ENCODE data around the gene POC1B.

The POC1B gene

DNA sequence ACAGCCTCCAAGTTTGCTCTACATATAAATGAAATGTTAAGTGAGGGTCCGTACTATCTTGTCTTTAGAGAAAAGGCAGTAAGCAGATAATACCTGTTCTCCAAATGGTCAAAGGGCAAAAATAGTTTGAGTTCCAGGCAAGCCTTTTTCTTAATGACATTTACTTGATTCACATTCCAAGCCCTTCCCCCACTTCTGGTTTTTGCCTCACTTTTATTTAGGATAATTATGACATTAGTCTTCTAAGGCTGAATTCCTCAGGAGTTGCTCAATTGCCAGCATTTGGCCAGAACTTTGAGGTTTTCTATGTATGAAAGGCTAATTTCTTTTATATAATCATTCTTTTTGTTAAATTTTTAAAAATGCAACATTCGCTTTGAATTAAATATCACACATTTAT is 111.0 kb downstream of the POC1B start:
- DNase-seq = no peak

DNA sequence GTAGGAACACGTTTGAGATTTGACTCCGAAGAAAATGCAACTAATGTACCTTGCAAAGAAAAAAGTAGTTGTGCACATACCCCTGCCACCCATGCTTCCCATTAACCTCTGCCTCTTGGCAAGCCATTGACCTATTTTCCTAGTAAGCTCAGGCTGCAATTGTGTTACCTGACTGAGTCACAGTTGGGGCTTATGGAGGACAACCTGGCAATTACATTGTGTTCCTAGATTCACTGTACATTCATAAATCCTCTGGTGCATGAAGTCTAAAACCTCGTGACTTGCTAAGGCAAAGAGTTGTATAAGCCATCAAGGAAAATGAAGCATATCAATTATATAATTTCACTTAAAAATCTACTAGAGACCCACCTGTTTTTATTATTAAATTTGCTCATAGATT is 111.5 kb downstream of the POC1B start:
- DNase-seq = no peak

DNA sequence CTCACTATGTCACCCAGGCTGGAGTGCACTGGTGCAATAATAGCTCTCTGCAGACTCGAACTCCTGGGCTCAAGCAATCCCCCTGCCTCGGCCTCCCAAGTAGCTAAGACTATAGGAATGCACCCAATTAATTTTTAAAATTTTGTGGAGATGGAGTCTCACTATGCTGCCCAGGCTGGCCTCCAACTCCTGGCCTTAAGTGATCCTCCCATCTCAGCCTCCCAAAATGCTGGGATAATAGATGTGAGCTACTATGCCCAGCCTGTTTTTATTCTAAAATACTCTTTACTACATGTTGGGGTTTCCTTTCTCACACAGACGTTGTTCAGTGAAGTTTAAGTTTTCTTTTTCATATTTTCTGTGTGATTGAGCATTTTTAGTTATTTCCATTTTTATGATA is 112.6 kb downstream of the POC1B start:
- DNase-seq = no peak

DNA sequence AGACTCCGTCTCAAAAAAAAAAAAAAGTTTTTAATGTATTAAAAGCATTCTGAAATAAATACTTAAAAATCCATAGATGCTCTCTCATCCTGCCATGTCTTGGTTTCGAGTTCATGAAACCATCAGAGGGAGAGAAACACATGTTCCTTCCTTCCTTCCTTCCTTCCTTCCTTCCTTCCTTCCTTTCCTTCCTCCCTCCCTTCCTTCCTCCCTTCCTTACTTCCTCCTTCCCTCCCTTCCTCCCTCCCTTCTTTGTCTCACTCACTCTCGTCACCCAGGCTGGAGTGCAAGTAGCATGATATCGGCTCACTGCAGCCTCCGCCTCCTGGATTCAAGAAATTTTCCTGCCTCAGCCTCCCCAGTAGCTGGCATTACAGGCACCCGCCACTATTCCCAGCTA is 113.2 kb downstream of the POC1B start:
- no peak for DNase-seq

DNA sequence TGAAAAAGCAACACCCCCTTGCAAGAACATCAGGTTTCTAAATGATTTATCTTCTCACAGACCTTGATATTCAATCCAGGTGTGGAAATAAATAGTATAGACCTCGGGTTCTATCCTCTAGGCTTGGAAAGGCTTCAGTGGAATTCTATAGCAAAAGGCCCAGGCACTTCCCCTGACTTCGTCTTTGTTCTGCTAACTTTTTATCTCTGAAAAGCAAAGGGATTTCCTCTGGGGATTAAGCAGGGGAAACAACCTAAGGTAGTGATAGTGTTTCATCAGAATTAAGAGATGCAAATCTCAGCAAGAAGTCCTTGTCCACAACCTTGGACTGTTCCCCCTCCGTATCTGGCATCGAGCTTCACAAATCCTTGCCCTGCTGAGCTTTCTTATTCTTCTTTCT is 114.0 kb downstream of the POC1B start:
- DNase-seq = no peak

DNA sequence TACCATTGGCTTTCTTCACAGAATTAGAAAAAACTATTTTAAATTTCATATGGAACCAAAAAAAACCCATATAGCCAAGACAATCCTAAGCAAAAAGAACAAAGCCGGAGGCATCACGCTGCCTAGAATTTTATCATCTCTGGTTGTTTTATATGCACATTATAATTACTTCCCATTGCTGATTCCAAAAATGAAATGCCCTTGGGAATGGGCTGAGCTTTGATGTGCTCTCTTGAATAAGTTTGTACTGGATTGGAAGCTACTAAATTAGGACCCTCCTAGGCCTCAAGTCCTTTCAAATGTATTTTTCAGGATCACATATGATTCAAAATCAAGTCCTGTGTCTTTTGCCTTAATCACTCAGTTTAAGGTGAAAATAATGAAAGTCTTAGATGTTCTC is 114.6 kb downstream of the POC1B start:
- DNase-seq = no peak

DNA sequence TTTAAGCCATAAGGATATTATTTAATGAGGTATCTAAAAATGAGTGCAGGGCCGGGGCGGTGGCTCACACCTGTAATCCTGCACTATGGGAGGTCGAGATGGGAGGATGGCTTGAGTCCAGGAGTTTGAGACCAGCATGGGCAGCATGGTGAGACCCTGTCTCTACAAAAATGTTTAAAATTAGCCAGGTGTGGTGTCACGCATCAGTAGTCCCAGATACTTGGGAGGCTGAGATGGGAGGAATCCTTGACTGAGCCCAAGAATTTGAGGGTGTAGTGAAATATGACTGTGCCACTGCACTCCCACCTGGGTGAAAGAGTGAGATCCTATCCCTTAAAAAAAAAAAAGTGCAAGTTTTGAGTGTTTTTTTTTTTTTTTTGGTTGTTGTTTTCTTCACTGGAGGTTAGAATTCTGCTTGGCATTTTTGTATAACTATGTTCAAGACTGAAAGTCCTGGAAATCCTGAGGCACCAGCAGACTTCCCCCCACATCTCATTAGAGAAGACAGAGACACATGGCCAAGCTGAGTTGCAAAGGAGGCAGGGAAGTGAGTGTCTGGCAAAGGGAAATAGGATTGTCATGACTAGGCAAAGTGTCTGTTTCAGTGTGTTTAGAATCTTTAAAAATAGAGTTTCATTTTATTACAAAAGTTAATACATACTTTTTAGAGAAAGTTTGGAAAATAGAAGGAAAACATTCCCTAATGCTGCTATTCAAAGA is 120.1 kb downstream of the POC1B start:
- no peak for DNase-seq

DNA sequence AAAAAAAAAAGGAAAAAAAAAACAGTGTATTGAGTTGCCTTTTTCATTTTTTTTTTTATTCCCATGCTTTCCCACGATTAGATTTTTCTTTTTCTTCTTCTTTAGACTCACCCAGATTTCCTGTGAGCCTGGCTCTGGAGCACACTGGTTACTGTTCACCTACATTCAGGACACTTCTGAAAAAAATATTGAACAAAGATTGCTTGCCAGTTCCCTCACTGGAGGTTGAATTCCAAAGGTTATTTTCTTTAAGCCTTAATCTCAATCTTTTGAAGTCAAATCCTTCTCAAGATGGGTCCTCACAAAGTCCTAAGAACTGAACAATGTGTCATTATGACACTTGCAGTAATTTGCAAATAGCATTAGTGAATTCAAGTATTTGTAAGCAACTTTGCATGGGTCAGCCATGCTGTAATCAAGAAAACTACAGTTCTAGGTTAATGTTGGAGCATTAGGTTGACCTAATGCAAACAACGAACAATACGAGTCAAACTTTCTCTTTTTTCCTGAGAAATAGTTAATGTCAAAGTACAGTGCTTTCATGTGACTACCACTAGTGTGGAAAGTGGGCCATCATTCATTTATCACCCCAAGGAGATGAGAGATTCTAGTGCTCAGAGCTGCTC is 124.3 kb downstream of the POC1B start:
- no peak for DNase-seq

DNA sequence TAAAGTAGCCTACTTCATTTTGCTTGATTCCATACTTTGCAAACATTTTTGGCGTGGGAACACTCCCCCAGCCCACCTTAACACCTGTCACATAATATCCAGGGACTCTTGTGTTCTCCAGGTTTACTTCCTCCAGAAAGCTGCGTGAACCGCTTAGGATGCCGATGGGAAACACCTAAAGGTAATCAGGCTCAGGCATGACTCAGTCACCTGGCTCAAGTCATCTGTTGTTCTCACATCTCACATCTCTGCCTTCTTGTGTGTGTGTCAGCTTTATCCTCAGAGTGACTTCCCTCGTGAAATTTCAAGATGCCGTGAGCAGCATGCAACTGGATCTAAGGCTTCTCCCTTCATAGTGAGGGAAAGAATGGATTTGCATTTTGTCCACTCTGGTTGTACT is 125.4 kb downstream of the POC1B start:
- no peak for DNase-seq

DNA sequence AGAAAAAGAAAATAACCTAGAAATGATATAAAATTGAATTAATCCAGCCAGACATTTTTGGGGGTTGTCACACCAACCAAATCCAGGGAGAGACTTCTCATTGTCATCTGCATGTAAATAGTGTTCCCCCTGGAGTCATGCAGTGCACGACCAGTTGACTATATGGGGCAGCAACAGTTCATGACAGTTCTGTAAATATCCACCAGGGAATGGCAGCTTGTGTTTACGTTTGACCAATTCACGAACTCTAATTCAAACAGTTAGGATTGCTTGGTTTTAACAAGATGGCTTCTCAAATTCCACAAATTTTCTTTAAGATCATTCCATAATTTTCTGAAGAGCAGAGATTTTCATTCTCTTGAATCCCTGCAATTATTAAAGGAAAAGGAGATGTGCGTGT is 130.1 kb downstream of the POC1B start:
- no peak for DNase-seq

DNA sequence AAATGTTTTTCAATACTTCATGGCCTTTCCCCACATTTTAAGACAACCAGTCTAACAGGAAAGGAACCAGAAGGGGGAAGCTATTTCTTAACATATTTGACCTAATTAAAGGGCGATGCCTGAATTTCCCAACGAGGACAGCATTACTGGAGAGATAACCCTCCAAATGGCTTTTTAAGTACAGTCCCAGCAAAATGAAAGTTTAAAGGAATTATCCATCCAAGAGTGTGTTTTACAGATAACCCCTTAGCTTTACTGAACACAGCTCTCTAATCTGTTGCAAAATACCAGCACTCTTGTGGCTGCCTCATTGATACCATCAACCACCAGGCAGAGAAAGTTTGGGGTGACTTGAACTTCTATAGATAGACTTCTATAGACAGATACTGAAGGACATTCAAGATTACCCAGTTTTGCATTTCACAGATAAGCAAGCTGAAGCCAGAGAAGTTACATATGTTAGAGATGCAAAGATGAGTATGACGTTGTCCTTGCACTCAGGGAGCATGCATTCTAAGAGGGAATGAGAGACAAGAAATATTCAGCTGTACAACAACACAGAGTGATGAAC is 132.2 kb downstream of the POC1B start:
- DNase-seq = no peak

DNA sequence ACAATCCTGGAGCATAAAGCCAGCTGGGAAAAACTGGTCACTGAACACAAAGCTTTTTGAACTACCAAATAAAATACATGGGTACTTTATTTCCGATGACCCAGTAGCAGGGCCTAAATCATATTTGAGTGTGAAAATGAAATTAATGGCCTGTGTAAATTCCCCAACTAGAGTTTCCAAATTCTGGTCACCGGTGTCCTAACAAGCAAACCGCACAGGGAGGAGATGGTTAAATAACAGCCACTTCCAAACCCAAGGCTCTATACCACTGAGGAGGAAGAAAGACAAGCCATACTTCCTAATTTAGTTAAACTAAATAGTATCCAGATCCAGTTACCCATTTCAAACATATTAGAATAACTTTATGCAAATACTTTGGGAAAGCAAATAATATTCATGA is 133.5 kb downstream of the POC1B start:
- no peak for DNase-seq

DNA sequence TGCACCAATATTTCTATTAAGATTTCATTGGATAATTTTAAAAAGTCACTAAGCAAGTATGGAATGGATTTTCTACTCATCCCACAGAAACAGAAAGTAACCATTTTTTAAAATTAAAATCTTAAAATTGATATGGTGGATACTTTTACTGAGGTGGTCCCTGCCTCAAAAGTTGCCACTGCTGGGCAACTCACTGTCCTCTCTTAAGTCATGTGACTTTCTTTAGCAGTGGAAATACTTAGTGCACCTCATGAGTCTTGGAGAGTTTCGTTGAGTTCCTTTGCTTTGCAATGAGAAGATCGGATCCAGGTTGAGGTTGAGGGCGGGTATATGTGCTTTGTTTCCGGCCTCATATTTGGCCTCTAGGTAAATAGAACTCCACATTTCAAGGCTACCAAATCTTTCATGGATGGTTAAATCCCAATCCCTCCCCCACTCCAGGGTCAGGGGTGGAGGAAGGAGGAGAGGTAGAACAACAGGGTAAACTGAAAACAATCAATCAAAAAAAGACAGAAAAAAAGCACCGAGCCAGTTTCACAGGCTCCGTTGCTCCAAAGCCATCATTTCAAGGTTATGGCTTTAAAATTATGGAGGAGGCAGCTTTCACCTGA is 134.0 kb downstream of the POC1B start:
- no peak for DNase-seq

DNA sequence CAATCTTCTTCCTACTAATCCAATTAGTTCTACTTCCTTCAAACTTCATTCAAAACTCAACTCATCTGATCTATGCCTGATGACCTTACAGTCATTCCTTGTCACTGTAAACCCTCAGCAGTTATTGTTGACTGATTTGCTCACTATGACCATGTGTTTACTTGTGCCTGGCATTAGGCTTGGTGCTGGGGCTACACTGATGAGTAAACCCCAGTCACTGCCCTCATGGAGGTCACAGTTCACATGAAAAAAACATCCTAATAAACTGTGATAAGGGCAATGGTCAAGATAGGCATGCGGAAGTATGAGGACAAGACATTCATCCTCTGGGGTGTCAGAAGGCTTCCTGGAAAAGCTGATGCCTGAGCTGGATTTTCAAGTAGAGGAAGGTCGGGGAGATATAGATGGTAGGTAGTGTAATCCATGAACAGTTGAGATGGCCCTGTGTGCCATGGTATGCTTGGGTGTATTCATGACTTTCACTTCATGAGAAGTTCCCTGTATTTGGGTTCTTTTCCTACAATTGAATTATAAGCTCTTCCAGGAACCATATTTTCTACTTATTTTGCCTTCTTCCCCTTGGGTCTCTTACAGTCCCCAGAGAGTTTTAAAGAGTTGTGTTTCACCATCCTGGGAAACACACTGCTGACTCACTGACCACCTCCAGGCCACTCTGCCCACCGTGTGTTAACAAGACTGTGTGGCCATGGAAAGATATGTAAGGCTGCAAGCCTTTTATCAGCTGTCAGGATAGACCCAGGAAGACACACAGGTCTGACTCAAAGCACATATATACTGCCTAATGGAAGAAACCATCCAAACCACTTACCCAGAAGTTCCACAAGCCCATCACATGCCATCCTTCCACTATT is 134.8 kb downstream of the POC1B start:
- no peak for DNase-seq

DNA sequence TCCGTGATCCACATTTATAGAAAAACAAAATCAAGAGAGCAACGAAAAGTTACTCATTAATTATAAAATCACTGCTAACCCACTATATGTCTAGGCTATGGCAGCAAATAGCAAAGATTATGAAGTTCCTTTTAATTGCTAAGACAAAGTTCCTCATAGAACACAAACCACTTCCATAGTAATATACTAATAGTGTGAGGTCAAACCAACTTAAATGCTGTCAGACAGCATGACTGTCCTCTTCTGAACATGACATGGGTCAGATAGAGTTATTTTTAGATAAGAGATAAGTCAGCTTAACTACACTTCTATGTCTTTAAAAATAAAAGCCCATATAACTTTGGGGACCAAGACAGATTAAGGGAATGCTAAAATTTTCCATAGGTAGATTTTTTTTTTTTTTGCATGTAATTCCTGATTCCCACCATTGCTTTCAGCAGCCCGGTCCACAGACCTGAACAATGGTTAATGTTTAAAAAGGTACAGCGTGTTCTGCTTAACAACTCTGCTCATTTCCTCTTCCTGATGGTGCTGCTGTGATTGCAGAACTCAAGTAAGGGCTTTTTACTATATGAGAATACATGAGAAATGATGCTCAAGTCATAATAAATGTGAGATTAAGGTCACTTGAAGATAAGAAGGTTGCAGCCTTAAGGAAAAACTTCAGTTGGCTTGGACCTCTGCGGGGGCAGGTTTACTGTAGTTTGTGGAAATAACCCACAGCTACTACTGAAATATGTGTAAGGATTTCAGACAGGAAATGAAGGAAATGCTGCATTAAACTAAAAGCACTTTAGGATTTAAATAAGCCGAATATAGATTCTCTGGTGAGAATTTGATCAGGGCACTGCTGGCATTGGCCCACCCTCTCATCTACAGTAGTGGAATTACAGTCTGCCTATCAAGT is 135.8 kb downstream of the POC1B start:
- peak; percentile 9 for DNase-seq

DNA sequence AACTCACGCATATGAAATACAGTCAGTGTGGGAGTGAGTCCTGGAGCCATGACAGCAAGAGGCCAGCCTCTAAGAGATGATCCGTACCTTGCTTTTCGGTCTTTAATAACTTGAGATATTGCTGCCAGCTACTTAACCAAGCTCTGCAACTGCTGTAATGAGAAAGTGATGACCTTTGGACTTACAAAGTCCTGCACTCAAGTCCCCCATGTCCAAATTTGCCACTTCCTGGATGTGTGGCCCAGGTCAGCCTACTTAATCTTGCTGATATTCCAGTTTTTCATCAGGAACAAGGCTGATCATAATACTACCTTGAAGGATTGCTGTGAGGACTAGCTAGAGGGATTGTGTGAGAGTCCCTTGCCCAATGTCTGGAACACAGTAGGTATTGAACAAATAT is 139.7 kb downstream of the POC1B start:
- no peak for DNase-seq

DNA sequence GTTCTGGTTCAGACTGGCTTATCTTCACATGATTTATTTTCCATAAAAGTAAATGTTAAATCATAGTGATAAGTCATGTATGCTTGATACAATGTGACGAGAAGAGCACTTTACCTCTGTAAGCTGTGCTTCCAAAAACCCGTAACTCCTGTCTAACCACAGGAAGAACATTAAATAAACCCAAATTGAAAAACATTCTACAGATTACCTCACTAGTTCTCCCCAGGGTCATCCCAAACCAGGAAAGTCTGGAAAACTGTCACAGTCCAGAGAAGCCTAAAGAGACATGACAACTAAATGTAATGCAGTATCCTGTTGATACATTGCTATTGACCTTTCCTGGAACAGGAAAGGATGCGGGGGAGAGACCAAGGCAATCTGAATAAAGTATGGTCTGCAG is 141.0 kb downstream of the POC1B start:
- DNase-seq = no peak

DNA sequence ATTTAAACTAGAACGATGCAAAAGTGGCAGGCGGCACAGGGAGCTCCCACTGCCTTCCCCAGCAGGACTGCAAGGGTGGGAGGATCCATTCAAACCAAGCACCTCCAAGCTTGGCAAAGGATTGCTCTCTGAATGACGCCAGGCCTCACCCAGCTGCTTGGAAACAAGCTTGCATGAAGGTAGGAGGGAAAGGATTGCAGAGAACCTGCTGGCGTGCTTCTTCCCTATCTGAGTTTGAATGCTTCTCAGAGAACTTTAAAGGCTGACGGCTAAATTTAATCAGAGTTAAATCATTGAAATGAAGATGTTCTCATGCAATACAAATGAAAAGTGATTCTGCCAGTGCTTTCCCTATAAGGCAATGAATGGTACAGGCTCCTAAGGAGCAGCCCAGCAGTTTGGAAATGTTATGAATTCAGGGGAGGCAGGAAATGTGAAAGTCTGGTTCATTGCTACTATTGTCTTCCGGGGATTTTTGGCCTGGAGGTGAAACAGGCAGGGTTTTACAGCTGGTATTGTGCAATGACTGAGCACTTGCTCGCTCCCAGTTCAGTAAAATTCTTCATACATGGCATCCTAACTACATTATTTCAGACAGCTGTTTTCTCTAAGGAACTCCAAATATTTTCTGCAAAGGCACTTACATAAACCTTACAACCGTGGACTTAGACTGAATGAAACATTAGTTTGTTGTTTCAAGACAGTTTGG is 141.6 kb downstream of the POC1B start:
- no peak for DNase-seq

DNA sequence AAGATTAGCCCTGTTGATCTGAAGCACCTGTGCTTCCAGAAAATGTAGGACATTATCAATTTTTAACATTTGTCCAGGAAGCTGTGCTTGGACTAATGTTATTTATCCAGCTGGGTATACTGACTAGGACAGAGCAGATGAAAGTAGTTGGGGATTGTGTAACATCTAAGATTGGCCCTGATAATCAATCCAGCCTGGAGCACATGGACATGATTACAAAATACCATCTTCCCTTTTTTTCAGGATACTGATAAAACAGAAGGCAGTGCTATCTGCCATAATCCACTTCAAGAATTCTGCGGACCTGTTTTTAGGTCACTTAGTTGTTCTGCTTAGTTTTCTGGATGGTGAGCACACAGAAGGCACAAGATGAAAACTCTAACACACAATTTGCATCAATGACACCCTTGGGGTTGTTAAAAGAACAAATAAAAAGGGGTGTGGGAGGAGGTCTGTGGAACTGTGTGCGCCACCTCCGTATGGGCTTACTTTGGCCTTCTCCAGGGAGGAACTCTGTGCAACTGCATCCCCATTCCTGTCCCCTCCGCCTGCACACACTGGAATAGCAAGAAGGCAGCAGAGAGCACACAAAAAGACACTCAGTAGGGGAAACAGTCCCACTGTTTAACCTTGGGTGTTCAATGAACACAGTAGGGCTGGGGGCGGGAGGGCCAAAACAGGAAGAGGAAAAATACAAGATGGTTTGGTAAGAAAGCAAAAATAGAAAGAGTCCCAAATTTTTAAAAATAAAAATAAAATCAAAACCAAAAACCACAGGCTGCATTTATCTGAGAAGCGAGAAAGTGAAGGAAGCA is 142.4 kb downstream of the POC1B start:
- DNase-seq = no peak

DNA sequence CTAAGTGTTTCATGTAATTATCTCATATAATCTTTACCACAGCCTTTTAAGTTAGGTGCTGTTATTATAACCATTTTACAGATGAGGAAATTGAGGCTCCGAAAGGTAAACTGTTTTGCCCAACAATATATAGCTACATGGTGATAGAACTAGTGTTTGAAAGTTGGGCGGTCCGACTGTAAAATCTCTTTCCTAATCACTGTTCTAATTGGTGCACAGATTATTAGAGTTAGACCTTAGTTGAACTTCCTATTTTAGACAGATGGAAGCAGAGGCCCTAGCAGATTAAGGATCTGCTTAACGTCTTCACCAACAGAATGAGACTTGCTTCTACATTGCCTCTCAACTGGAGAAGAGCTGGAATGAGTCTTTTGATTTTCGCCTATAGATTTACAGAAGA is 143.5 kb downstream of the POC1B start:
- no peak for DNase-seq

All from stimulated activated CD4-positive, alpha-beta T cell treated with anti-CD3 and anti-CD28 coated beads, Interleukin-1b, Interleukin-23, amount 100 ng/mL, for 48 hours (primary cell).